B cell (primary cell): Measurements from ENCODE around the gene SCAMP4. TPM values are rescaled to one million over a fixed set of nuclear protein-coding genes. Genes with fewer than 3 reads are reported as not detected.

Source experiments
- ATAC-seq: fragments of 200-7000 bp; cut with Tn5 transposase; one replicate; pipeline ENCODE4 v1.10.0; 2021; ENCODE audit warnings: low read depth, mild to moderate bottlenecking, moderate number of reproducible peaks, moderate library complexity
- CTCF ChIA-PET: fragments of 350-600 bp; sonication (Branson Sonifier 250); formaldehyde crosslinking; loops from one replicate; lab custom pipeline; 2021; ENCODE audit warnings: antibody characterized with exemption, inconsistent platforms; lab: Charles Lee
- POLR2A ChIA-PET: fragments of 350-600 bp; sonication (Branson Sonifier 250); formaldehyde crosslinking; loops from one replicate; lab custom pipeline; 2021; ENCODE audit warnings: antibody characterized with exemption; lab: Charles Lee
- DNase-seq: peaks from one replicate; pipeline ENCODE4 v3.0.0; 2013
- H2AFZ ChIP-seq: 2 replicates; pipeline ENCODE4 v1.6.1; 2012; ENCODE audit warnings: mild to moderate bottlenecking, low read depth, low read length; ENCODE audit not compliant: insufficient read depth, poor library complexity, severe bottlenecking
- H3K27ac ChIP-seq, 2 donors: 1 replicate in 1 of 2; 2 replicates in 1 of 2; pipeline ENCODE4 v1.5.1; 2012 to 2013; ENCODE audit warnings: low read length in 2 of 2, mild to moderate bottlenecking in 2 of 2, moderate library complexity in 1 of 2
- H3K27me3 ChIP-seq, 4 experiments: fragments of 200-600 bp in 1 of 4; sonication (generic) in 1 of 4; replicated peaks in 1 of 4; 1 replicate in 2 of 4; 2 replicates in 2 of 4; pipeline versions ENCODE4 v1.6.1 to v1.7.0; 2013 to 2016; ENCODE audit warnings: low read length in 3 of 4, mild to moderate bottlenecking in 2 of 4, mixed read lengths in 1 of 4, moderate library complexity in 1 of 4; ENCODE audit not compliant: insufficient read depth in 4 of 4, control insufficient read depth in 3 of 4; ENCODE audit errors: control extremely low read depth in 1 of 4
- H3K36me3 ChIP-seq, 2 experiments: replicated peaks in 1 of 2; 1 replicate in 1 of 2; 2 replicates in 1 of 2; pipeline versions ENCODE4 v1.6.1 to v1.7.1; 2013; ENCODE audit warnings: low read length in 1 of 2; ENCODE audit not compliant: insufficient read depth in 2 of 2, control insufficient read depth in 1 of 2; ENCODE audit errors: control extremely low read depth in 1 of 2, extremely low read depth in 1 of 2
- H3K4me1 ChIP-seq, 2 donors: fragments of 200-600 bp in 1 of 2; sonication (generic) in 1 of 2; 1 replicate in 1 of 2; 2 replicates in 1 of 2; pipeline versions ENCODE4 v1.5.1 to v1.6.1; 2013 to 2017; ENCODE audit warnings: low read length in 2 of 2; ENCODE audit not compliant: control insufficient read depth in 2 of 2, insufficient read depth in 2 of 2
- H3K4me2 ChIP-seq: replicated peaks from 2 replicates; pipeline ENCODE3; 2012; ENCODE audit warnings: mild to moderate bottlenecking, low read depth, low read length; ENCODE audit not compliant: poor library complexity, severe bottlenecking
- H3K4me3 ChIP-seq, 5 experiments: fragments of 200-600 bp in 1 of 5; sonication (generic) in 1 of 5; 1 replicate in 3 of 5; 2 replicates in 2 of 5; pipeline versions ENCODE4 v1.5.1 to v1.7.0; 2011 to 2016; ENCODE audit warnings: low read length in 4 of 5, mild to moderate bottlenecking in 4 of 5, low read depth in 2 of 5, control low read depth in 1 of 5, moderate library complexity in 1 of 5; ENCODE audit not compliant: insufficient read depth in 1 of 5; ENCODE audit errors: control extremely low read depth in 1 of 5, extremely low read depth in 1 of 5
- H3K79me2 ChIP-seq: fragments of 200-600 bp; sonication (generic); one replicate; pipeline ENCODE4 v1.6.0; 2016; ENCODE audit warnings: low read length; ENCODE audit not compliant: control insufficient read depth, insufficient read depth
- H3K9ac ChIP-seq: fragments of 200-600 bp; sonication (generic); 2 replicates; pipeline ENCODE4 v1.6.1; 2017; ENCODE audit warnings: mild to moderate bottlenecking, low read length, moderate library complexity
- H3K9me3 ChIP-seq, 3 donors: one replicate each; pipeline versions ENCODE4 v1.6.1 to v1.7.1; 2013; ENCODE audit warnings: low read length in 2 of 3; ENCODE audit not compliant: control insufficient read depth in 2 of 3, insufficient read depth in 1 of 3; ENCODE audit errors: control extremely low read depth in 1 of 3
- H4K20me1 ChIP-seq: 2 replicates; pipeline ENCODE4 v1.6.0; 2012; ENCODE audit warnings: mild to moderate bottlenecking, low read length; ENCODE audit not compliant: insufficient read depth, control insufficient read depth, poor library complexity, severe bottlenecking
- H3K27ac Mint-ChIP-seq: one replicate; pipeline ENCODE4 v1.8.0; 2021; ENCODE audit warnings: mixed read lengths
- H3K27me3 Mint-ChIP-seq: one replicate; pipeline ENCODE4 v1.8.0; 2021; ENCODE audit warnings: mixed read lengths
- H3K4me1 Mint-ChIP-seq: one replicate; pipeline ENCODE4 v1.8.0; 2021; ENCODE audit warnings: mixed read lengths
- H3K4me3 Mint-ChIP-seq: one replicate; pipeline ENCODE4 v1.8.0; 2021; ENCODE audit warnings: mixed read lengths
- H3K9me3 Mint-ChIP-seq: one replicate; pipeline ENCODE4 v1.8.0; 2022; ENCODE audit warnings: mixed read lengths; ENCODE audit not compliant: insufficient read depth
- CTCF ChIP-seq: fragments of 200-600 bp; IDR thresholded peaks from one replicate; pipeline ENCODE4 v1.8.0; 2022; ENCODE audit warnings: antibody characterized with exemption, mild to moderate bottlenecking
- EZH2 ChIP-seq: IDR thresholded peaks from 2 replicates; pipeline ENCODE4 v1.6.1; 2012; ENCODE audit warnings: borderline replicate concordance, low read depth, mild to moderate bottlenecking, moderate library complexity, low read length; ENCODE audit not compliant: insufficient read depth, poor library complexity, severe bottlenecking
- WGBS: methylation state at CpG from one replicate; pipeline ENCODE4 v1.1.5; 2013; ENCODE audit warnings: missing lambda C conversion rate; ENCODE audit not compliant: insufficient coverage; 5-methylcytosine and 5-hydroxymethylcytosine counted together
- intact Hi-C: fragments of 100-400 bp; cut with micrococcal nuclease; formaldehyde crosslinking; loops from one replicate; pipeline ENCODE4 v1.10.0; 2022
- polyA plus RNA-seq: library from polyadenylated mRNA; depleted of rRNA; stranded (reverse); fragments of >200 nt; gene quantifications from 2 replicates; pipeline ENCODE4 v1.2.3, GENCODE V29; 2012
- total RNA-seq, 2 donors: library from RNA; stranded (reverse); fragments of 120-200 nt in 1 of 2; gene quantifications; 1 replicate in 1 of 2; 2 replicates in 1 of 2; pipeline versions ENCODE4 v1.2.3 to v1.2.4, GENCODE V29; 2013 to 2022

SCAMP4 gene
- total and polyA plus RNA-seq, 2 donors (not counting 1 experiment from before 2014, with no cell fraction given) = 47.9 to 60.0 TPM

- H3K27me3 Mint-ChIP-seq = no peaks in the 10 kb centered on the region
- Histone ChIP-seq H2AFZ (no peak overlapping the region), H3K9ac (peak overlapping the region; percentile 85), H3K4me2 (peak overlapping the region; percentile 98), H3K36me3 (no peaks in the 10 kb centered on the region), H3K4me3 (peak overlapping the region; percentile 46 to 93 (median 74)), H3K27me3 (no peaks in the 10 kb centered on the region), H3K27ac (peak overlapping the region; percentile 33 to 72), H3K9me3 (no peaks in the 10 kb centered on the region), H3K79me2 (peaks cover 52% of the 10 kb centered on the region), H4K20me1 (peaks cover 57% of the 10 kb centered on the region), H3K4me1 (peaks cover 38 to 60% of the 10 kb centered on the region in 2 donors)
- DNase-seq (no peak), ATAC-seq (no peak)
- intact Hi-C loops = loop anchor here (5.0 kb wide), 2 partner anchors 306 to 406 kb away; no protein-coding TSS in a partner anchor
- peaks cover 46% of the 10 kb centered on the region for H3K4me1 Mint-ChIP-seq
- H3K4me3 Mint-ChIP-seq = peak overlapping the region; percentile 90
- POLR2A ChIA-PET = interaction anchor here (0.6 kb wide), 1 partner anchor 224 kb away, joined by 6 read pairs; no protein-coding TSS in a partner anchor
- WGBS = 36% methylated on average over 18 of the region's 23 CpGs
- TF ChIP-seq EZH2 (no peak), CTCF (no peak)
- no peaks in the 10 kb centered on the region for H3K9me3 Mint-ChIP-seq
- CTCF ChIA-PET = interaction anchor here (1.2 kb wide), 1 partner anchor 12 kb away, joined by 4 read pairs; no protein-coding TSS in a partner anchor
- peak overlapping the region; percentile 94 for H3K27ac Mint-ChIP-seq
Observed at GRCh38 chr19:1861599-1862031, 43.6 kb upstream of the SCAMP4 start.

- intact Hi-C loops = loop anchor here (5.0 kb wide), 2 partner anchors 305 to 405 kb away; no protein-coding TSS in a partner anchor
- ATAC-seq (no peak), DNase-seq (no peak)
- Histone ChIP-seq H3K36me3 (peaks cover 0 to 3% of the 10 kb centered on the region in 2 experiments), H3K27ac (peak overlapping the region; percentile 44 to 72), H3K4me2 (peak overlapping the region; percentile 98), H3K9me3 (no peaks in the 10 kb centered on the region), H4K20me1 (peaks cover 56% of the 10 kb centered on the region), H3K27me3 (no peaks in the 10 kb centered on the region), H2AFZ (no peak overlapping the region), H3K9ac (peak overlapping the region; percentile 85), H3K4me1 (peaks cover 38 to 59% of the 10 kb centered on the region in 2 donors), H3K4me3 (peak overlapping the region; percentile 46 to 93 (median 74)), H3K79me2 (peaks cover 52% of the 10 kb centered on the region)
- CTCF ChIA-PET = interaction anchor here (1.2 kb wide), 1 partner anchor 13 kb away, joined by 4 read pairs; no protein-coding TSS in a partner anchor
- H3K4me1 Mint-ChIP-seq = peaks cover 45% of the 10 kb centered on the region
- H3K27me3 Mint-ChIP-seq = no peaks in the 10 kb centered on the region
- H3K9me3 Mint-ChIP-seq = no peaks in the 10 kb centered on the region
- under 1% methylated on average over 21 of the region's 21 CpGs for WGBS
- TF ChIP-seq CTCF = no peak
- TF ChIP-seq EZH2 = no peak
- H3K27ac Mint-ChIP-seq = peak overlapping the region; percentile 94
- peak overlapping the region; percentile 90 for H3K4me3 Mint-ChIP-seq
- POLR2A ChIA-PET = interaction anchor here (0.6 kb wide), 1 partner anchor 223 kb away, joined by 6 read pairs; no protein-coding TSS in a partner anchor
Observed at GRCh38 chr19:1862068-1862423, 43.2 kb upstream of the SCAMP4 start.
